D721Med (cell line): ENCODE measurements around the gene ACTRT3.
"Not testable (repeated sequence)": the region's sequence is repeated elsewhere in the genome, so short reads cannot be mapped to it uniquely, and the experiment has no call there.

Experiments
- DNase-seq: peaks from one replicate; pipeline ENCODE4 v3.0.0; 2011; ENCODE audit warnings: low spot score; ENCODE audit not compliant: insufficient read length
- FAIRE-seq: peaks from 2 replicates; lab custom pipeline; 2011; peaks lifted over from hg19 to GRCh38; lab: Jason Lieb, UNC
- CTCF ChIP-seq: IDR thresholded peaks from 2 replicates; pipeline ENCODE4 v1.5.1; 2012; ENCODE audit warnings: mild to moderate bottlenecking, control low read depth; ENCODE audit not compliant: insufficient read depth; ENCODE audit errors: missing control alignments

The ACTRT3 gene

DNA sequence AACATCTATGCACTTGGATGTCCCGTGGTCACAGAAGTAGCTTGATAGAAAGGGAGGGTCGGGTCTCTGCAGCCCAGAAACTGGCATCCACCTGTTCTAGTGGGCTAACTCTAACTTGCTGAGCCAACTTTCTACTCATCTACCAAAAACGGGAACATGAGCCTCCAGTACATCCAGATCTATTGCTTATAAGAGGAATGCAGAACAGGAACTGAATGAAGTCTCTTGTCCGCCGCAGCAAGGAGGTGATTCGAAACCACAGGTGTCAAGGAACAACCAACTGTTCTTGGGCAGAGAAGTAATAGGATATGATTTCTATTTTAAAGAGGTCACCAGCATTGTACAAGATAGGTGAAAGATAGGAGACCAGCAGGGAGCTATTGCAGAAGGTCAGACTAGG, 22.4 kb downstream of the ACTRT3 start:
- no peak for TF ChIP-seq CTCF
- no peak for DNase-seq
- no peak for FAIRE-seq

GRCh38 chr3:169744366-169745054, 24.9 kb downstream of the ACTRT3 start:
- TF ChIP-seq CTCF: peak; percentile 33
- FAIRE-seq (no peak), DNase-seq (no peak)

- TF ChIP-seq CTCF: no peak
- DNase-seq (no peak), FAIRE-seq (no peak)
These were observed 30.3 kb downstream of the ACTRT3 start for GRCh38 chr3:169739067-169739466.

GRCh38 chr3:169731857-169732256, 37.5 kb downstream of the ACTRT3 start:
- not testable (repeated sequence) for FAIRE-seq, DNase-seq

GRCh38 chr3:169722724-169723123, 46.6 kb downstream of the ACTRT3 start:
- FAIRE-seq (no peak), DNase-seq (no peak)
- no peak for TF ChIP-seq CTCF

DNA sequence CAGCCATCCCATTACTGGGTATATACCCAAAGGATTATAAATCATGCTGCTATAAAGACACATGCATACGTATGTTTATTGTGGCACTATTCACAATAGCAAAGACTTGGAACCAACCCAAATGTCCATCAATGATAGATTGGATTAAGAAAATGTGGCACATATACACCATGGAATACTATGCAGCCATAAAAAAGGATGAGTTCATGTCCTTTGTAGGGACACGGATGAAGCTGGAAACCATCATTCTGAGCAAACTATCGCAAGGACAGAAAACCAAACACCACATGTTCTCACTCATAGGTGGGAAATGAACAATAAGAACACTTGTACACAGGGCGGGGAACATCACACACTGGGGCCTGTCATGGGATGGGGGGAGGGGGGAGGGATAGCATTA, 50.9 kb downstream of the ACTRT3 start:
- DNase-seq, FAIRE-seq: not testable (repeated sequence)
